Prostate gland (tissue), 2 donors: Measurements from ENCODE around the gene DEFB114. TPM values are rescaled to one million over a fixed set of nuclear protein-coding genes. Genes with fewer than 3 reads are reported as not detected.

ENCODE experiments used
- DNase-seq: peaks from one replicate; pipeline ENCODE4 v3.0.0-alpha.2; 2019; ENCODE audit warnings: low spot score
- H3K27ac ChIP-seq, 2 donors: fragments of 200-600 bp; sonication (generic); 2 replicates each; pipeline ENCODE4 v1.5.1; 2017 to 2019
- H3K27me3 ChIP-seq: fragments of 200-600 bp; sonication (generic); replicated peaks from 2 replicates; pipeline ENCODE4 v1.5.1; 2019; ENCODE audit not compliant: insufficient read depth
- H3K36me3 ChIP-seq, 2 donors: fragments of 200-600 bp; sonication (generic); 1 replicate in 1 of 2; 2 replicates in 1 of 2; pipeline versions ENCODE4 v1.5.1 to v1.8.1; 2017 to 2019
- H3K4me1 ChIP-seq: fragments of 200-600 bp; sonication (generic); replicated peaks from 2 replicates; pipeline ENCODE4 v1.5.1; 2019
- H3K4me3 ChIP-seq, 2 donors: fragments of 200-600 bp; sonication (generic); 2 replicates each; pipeline ENCODE4 v1.5.1; 2017 to 2019
- H3K9me3 ChIP-seq: fragments of 200-600 bp; sonication (generic); 2 replicates; pipeline ENCODE4 v1.5.1; 2017
- POLR2A ChIP-seq: fragments of 450-650 bp; IDR thresholded peaks from one replicate; pipeline ENCODE4 v1.6.1; 2016; ENCODE audit warnings: antibody characterized with exemption, mild to moderate bottlenecking
- POLR2AphosphoS5 ChIP-seq: sonication (generic); formaldehyde crosslinking; IDR thresholded peaks from one replicate; pipeline ENCODE4 v1.6.1; 2017; ENCODE audit warnings: antibody characterized with exemption
- WGBS: methylation state at CpG from one replicate; pipeline ENCODE4 v1.1.5; 2018; 5-methylcytosine and 5-hydroxymethylcytosine counted together
- intact Hi-C: fragments of 100-400 bp; cut with DNase I; formaldehyde crosslinking; loops from one replicate; pipeline ENCODE4 v1.14.2; 2022
- total RNA-seq, 2 donors: library from RNA; depleted of rRNA; stranded (reverse); fragments of >200 nt; gene quantifications; one replicate each; pipeline ENCODE4 v1.1.0, GENCODE V29; 2016
- TF ChIP-seq, protein P1 (sequence below), 4 experiments: fragments of 200-600 bp in 2 of 4; fragments of 450-650 bp in 2 of 4; sonication (generic) in 2 of 4; IDR thresholded peaks; 1 replicate in 3 of 4; 2 replicates in 1 of 4; pipeline ENCODE4 v1.5.1; 2016 to 2019; ENCODE audit warnings: antibody characterized with exemption in 4 of 4, mild to moderate bottlenecking in 2 of 4, moderate library complexity in 2 of 4

Gene DEFB114
- total RNA-seq, 2 donors from 2014 or later = not detected

GRCh38 chr6:49978332-49979226 lies 14.6 kb upstream of the DEFB114 start:
- no peak for DNase-seq
- Histone ChIP-seq H3K27me3 (no peaks in the 10 kb centered on the region), H3K4me1 (no peaks in the 10 kb centered on the region), H3K9me3 (no peaks in the 10 kb centered on the region), H3K4me3 (no peak overlapping the region), H3K27ac (no peak overlapping the region), H3K36me3 (no peaks in the 10 kb centered on the region)
- TF ChIP-seq POLR2AphosphoS5 (no peak), POLR2A (no peak)
- TF ChIP-seq, protein P1, sequence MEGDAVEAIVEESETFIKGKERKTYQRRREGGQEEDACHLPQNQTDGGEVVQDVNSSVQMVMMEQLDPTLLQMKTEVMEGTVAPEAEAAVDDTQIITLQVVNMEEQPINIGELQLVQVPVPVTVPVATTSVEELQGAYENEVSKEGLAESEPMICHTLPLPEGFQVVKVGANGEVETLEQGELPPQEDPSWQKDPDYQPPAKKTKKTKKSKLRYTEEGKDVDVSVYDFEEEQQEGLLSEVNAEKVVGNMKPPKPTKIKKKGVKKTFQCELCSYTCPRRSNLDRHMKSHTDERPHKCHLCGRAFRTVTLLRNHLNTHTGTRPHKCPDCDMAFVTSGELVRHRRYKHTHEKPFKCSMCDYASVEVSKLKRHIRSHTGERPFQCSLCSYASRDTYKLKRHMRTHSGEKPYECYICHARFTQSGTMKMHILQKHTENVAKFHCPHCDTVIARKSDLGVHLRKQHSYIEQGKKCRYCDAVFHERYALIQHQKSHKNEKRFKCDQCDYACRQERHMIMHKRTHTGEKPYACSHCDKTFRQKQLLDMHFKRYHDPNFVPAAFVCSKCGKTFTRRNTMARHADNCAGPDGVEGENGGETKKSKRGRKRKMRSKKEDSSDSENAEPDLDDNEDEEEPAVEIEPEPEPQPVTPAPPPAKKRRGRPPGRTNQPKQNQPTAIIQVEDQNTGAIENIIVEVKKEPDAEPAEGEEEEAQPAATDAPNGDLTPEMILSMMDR (IDR thresholded peaks at IDR 0.05) = no peak
- 36% methylated on average over 3 of the region's 3 CpGs for WGBS
- intact Hi-C loops = no loop called here

DNA sequence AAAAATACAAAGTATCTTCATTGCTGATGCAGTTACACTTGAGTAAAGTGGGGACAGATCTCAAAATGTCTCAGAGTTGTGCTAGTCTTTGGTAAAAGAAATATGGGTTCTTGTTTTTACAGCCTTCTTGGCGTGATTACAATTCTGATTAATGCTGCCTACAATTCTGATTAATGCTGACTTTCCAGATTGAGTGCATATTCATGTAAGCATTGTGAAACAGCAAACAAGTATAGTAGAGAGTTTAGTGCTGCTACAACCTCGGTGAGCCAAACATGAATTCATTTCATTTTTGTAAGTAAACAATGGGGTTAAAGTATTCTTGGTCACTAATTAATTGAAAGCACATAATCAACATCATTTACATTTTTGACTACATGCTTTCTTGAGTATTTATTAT lies 5.6 kb upstream of the DEFB114 start, which contains the start of gene DEFB113:
Gene DEFB113, minus strand, starts transcription at position 21 of the 400 bp plus-strand sequence. Its CDS starts 0 bp downstream, at position 21.
- no peaks in the 10 kb centered on the region for H3K36me3 ChIP-seq
- no peaks in the 10 kb centered on the region for H3K9me3 ChIP-seq
- no peaks in the 10 kb centered on the region for H3K4me1 ChIP-seq
- no peak within 1 kb of the TSS for H3K4me3 ChIP-seq
- DNase-seq = no peak
- intact Hi-C loops = no loop called here
- H3K27me3 ChIP-seq = no peaks in the 10 kb centered on the region
- TF ChIP-seq POLR2A (no peak), POLR2AphosphoS5 (no peak)
- TF ChIP-seq, protein P1 (IDR thresholded peaks at IDR 0.05) = no peak
- 58% methylated on average over 2 of the region's 2 CpGs for WGBS
- H3K27ac ChIP-seq = no peak within 1 kb of the TSS

DNA sequence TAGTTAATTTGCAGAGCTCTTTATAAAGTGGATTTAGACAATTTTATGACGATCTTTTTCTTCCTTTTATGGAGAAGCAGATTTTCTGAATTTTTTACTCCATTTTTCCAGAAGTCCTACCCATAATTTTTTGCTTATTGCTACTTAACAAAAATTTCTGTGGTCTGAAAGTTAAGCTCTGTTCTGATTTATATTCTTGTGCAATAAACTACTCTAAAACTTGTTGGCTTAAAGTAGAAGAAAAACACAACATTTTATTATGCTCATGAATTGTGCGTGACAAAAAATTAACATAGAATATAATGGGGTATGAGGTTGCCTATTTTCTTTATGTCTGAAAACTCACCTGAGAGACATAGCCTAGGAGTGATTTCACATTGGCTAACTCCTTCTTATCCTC lies 2.9 kb upstream of the DEFB114 start:
- 61% methylated on average over 2 of the region's 2 CpGs for WGBS
- H3K27ac ChIP-seq = no peak overlapping the region
- intact Hi-C loops = no loop called here
- H3K27me3 ChIP-seq = no peaks in the 10 kb centered on the region
- no peak for DNase-seq
- H3K36me3 ChIP-seq = no peaks in the 10 kb centered on the region
- H3K9me3 ChIP-seq = no peaks in the 10 kb centered on the region
- TF ChIP-seq POLR2A (no peak), POLR2AphosphoS5 (no peak)
- TF ChIP-seq, protein P1 (IDR thresholded peaks at IDR 0.05) = no peak
- no peaks in the 10 kb centered on the region for H3K4me1 ChIP-seq
- no peak overlapping the region for H3K4me3 ChIP-seq

DNA sequence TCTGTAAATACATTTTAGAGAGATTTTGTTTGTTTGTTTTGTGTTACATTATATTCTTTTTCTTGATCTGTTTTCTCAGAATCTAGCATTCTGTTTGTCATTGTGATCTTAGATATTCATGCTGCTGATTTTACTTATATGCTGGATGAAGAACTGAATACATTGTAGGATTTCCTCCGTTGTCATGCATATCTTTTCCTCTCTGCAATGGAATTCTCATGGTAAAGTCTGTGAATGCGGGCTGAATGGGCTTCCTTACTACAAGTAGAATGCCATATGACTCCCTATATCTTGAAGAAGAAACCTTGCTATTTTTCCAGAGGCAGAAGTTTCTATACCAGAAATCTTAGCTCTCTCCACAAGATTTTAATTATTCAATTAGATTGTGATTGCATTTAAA lies 2.4 kb upstream of the DEFB114 start:
- Histone ChIP-seq H3K9me3 (no peaks in the 10 kb centered on the region), H3K36me3 (no peaks in the 10 kb centered on the region), H3K27me3 (no peaks in the 10 kb centered on the region), H3K4me1 (no peaks in the 10 kb centered on the region), H3K27ac (no peak overlapping the region), H3K4me3 (no peak overlapping the region)
- WGBS = 23% methylated on average over 2 of the region's 2 CpGs
- no peak for DNase-seq
- intact Hi-C loops = no loop called here
- TF ChIP-seq, protein P1 (IDR thresholded peaks at IDR 0.05) = no peak
- no peak for TF ChIP-seq POLR2AphosphoS5
- TF ChIP-seq POLR2A = no peak

- DNase-seq = no peak
- 92% methylated on average over 1 of the region's 1 CpG for WGBS
- intact Hi-C loops = no loop called here
- no peak overlapping the region for H3K4me3 ChIP-seq
- H3K9me3 ChIP-seq = no peaks in the 10 kb centered on the region
- TF ChIP-seq POLR2AphosphoS5 (no peak), POLR2A (no peak)
- TF ChIP-seq, protein P1 (IDR thresholded peaks at IDR 0.05) = no peak
- H3K27ac ChIP-seq = no peak overlapping the region
- no peaks in the 10 kb centered on the region for H3K27me3 ChIP-seq
- H3K4me1 ChIP-seq = no peaks in the 10 kb centered on the region
- H3K36me3 ChIP-seq = no peaks in the 10 kb centered on the region
Measured at GRCh38 chr6:49958180-49958579, 5.8 kb downstream of the DEFB114 start.
